ENCODE data around the gene LRRTM3.

Gene LRRTM3

DNA sequence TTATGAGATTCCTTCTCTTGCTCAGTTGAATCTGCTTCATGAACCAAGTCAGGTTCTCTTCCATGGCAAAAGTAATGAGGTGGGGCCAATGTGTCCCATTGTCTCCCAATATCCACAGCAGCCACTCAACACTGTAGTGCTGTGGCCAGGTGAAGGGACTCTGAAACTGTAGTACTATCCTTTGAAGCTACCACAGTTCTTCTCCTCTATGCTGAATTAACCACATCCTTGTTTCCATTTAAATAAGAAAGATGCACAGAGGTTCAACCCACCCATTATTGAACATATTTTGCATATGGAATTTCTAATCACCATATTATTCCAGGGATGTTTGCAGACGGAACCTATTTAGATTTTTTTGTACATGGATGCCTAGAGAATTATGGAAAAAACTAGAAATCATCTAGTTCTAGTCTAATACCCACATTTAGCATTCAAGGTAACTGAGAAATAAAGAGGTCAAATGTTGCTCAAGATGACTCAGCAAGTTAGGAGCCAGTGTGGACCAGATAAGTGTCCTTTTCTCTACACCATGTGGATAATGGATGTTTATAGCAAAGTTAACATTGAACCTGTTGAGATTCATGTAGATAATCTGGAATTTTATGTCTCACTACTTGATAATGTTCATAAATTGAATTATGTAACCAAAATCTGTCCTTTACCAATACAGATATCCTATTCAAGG lies 64.5 kb downstream of the LRRTM3 start:
- H3K36me3 ChIP-seq (ENCODE audit: low read depth), result no peaks in the 10 kb centered on the region
- ATAC-seq (ENCODE audit: low read depth), result no peak
- TF ChIP-seq, protein P1, sequence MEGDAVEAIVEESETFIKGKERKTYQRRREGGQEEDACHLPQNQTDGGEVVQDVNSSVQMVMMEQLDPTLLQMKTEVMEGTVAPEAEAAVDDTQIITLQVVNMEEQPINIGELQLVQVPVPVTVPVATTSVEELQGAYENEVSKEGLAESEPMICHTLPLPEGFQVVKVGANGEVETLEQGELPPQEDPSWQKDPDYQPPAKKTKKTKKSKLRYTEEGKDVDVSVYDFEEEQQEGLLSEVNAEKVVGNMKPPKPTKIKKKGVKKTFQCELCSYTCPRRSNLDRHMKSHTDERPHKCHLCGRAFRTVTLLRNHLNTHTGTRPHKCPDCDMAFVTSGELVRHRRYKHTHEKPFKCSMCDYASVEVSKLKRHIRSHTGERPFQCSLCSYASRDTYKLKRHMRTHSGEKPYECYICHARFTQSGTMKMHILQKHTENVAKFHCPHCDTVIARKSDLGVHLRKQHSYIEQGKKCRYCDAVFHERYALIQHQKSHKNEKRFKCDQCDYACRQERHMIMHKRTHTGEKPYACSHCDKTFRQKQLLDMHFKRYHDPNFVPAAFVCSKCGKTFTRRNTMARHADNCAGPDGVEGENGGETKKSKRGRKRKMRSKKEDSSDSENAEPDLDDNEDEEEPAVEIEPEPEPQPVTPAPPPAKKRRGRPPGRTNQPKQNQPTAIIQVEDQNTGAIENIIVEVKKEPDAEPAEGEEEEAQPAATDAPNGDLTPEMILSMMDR (IDR thresholded peaks at IDR 0.05; ENCODE audit: poor library complexity, severe bottlenecking), result no peak
- H3K27ac ChIP-seq (ENCODE audit: poor library complexity, severe bottlenecking), result no peak overlapping the region
- no peak overlapping the region for H3K4me3 ChIP-seq (ENCODE audit: severe bottlenecking)
- peaks cover 11% of the 10 kb centered on the region for H3K27me3 ChIP-seq (ENCODE audit: insufficient read depth, poor library complexity, severe bottlenecking)
- DNase-seq (ENCODE audit: low spot score), result no peak
- H3K9me3 ChIP-seq (ENCODE audit: severe bottlenecking), result no peaks in the 10 kb centered on the region
- no peaks in the 10 kb centered on the region for H3K4me1 ChIP-seq (ENCODE audit: insufficient read depth, poor library complexity, severe bottlenecking)

DNA sequence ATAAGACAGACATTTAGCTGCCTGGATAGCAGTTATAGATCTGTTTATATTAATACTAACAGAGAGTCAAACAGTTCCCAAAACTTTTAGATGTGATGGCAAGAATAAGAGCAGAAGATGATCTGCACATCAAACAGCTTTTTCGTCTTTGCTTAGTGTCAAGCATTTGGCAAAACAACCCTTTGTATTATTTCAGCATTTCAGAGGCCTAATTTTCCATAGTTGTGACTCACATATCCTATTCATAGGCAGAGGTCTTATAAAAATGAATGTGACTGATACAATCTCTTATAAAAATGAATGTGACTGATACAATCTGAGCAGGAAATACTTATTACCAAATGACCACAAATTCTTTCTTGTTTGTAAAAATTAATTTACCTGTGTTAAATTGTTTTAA lies 71.2 kb downstream of the LRRTM3 start:
- Histone ChIP-seq H3K4me1 (ENCODE audit: insufficient read depth, poor library complexity, severe bottlenecking) (no peaks in the 10 kb centered on the region), H3K36me3 (ENCODE audit: low read depth) (no peaks in the 10 kb centered on the region), H3K27ac (ENCODE audit: poor library complexity, severe bottlenecking) (no peak overlapping the region), H3K9me3 (ENCODE audit: severe bottlenecking) (peaks cover under 1% of the 10 kb centered on the region), H3K27me3 (ENCODE audit: insufficient read depth, poor library complexity, severe bottlenecking) (peaks cover 9% of the 10 kb centered on the region), H3K4me3 (ENCODE audit: severe bottlenecking) (no peak overlapping the region)
- TF ChIP-seq, protein P1 (IDR thresholded peaks at IDR 0.05; ENCODE audit: poor library complexity, severe bottlenecking), result no peak
- DNase-seq (ENCODE audit: low spot score) (no peak), ATAC-seq (ENCODE audit: low read depth) (no peak)

DNA sequence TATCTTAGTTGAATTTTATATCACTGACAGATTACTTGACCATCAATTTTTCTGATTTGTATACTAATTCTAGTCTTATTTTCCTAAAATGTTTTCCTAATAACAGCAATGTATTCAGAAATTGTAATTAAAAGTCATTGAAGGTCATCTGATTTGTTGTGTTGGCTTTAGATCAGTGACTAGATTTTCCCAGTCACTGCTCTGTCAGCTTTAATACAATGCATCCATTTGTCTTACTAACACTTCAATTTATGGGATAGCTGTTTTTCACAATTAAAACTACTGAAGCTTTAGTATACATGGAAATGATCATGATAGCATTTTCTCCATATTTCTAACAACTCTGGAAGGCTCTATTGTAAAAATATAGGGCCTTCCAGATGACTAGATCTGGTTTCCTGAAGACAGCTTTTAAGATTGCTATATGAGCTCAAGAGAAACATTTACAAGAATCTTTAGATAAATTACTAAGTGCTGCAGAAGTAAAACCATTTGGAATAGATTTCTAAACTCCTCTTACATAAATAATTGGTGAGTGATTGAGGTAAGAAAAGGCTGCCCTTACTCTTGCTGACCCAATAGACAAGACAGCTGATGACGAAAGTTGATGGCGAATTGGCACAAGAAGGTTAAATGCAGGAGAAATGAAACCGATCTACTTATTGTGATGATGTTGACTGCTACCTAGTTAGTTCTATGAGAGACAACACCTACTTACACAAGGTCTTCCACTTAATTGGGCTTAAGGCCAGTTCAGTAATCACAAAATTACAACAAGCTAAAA lies 74.1 kb downstream of the LRRTM3 start:
- Histone ChIP-seq H3K4me3 (ENCODE audit: severe bottlenecking) (no peak overlapping the region), H3K9me3 (ENCODE audit: severe bottlenecking) (peaks cover 2% of the 10 kb centered on the region), H3K27me3 (ENCODE audit: insufficient read depth, poor library complexity, severe bottlenecking) (peaks cover 2% of the 10 kb centered on the region), H3K36me3 (ENCODE audit: low read depth) (no peaks in the 10 kb centered on the region), H3K27ac (ENCODE audit: poor library complexity, severe bottlenecking) (no peak overlapping the region), H3K4me1 (ENCODE audit: insufficient read depth, poor library complexity, severe bottlenecking) (no peaks in the 10 kb centered on the region)
- TF ChIP-seq, protein P1 (IDR thresholded peaks at IDR 0.05; ENCODE audit: poor library complexity, severe bottlenecking), result no peak
- DNase-seq (ENCODE audit: low spot score), result no peak
- ATAC-seq (ENCODE audit: low read depth), result no peak

DNA sequence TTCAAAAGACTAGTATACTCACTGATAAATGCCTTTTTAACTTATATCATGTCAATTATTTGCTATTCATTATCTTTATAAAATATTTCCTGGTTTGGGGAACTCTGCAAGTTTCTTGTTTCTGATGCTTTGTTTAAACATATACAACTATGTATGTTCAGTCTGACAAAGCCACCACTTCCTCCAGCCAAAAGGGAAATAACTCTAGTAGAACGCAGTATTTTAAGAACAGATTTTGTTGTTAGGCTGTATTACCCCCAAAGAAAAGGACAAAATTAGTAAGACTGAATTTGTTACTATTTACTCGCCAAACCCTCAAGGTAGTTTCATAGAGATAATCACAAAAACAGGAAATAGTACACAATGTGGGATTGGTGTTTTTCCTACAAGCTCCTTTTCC lies 78.9 kb downstream of the LRRTM3 start:
- H3K9me3 ChIP-seq (ENCODE audit: severe bottlenecking), result peaks cover 2% of the 10 kb centered on the region
- ATAC-seq (ENCODE audit: low read depth) (no peak), DNase-seq (ENCODE audit: low spot score) (no peak)
- H3K36me3 ChIP-seq (ENCODE audit: low read depth), result no peaks in the 10 kb centered on the region
- H3K27me3 ChIP-seq (ENCODE audit: insufficient read depth, poor library complexity, severe bottlenecking), result no peaks in the 10 kb centered on the region
- TF ChIP-seq, protein P1 (IDR thresholded peaks at IDR 0.05; ENCODE audit: poor library complexity, severe bottlenecking), result no peak
- no peak overlapping the region for H3K27ac ChIP-seq (ENCODE audit: poor library complexity, severe bottlenecking)
- no peak overlapping the region for H3K4me3 ChIP-seq (ENCODE audit: severe bottlenecking)
- H3K4me1 ChIP-seq (ENCODE audit: insufficient read depth, poor library complexity, severe bottlenecking), result no peaks in the 10 kb centered on the region

DNA sequence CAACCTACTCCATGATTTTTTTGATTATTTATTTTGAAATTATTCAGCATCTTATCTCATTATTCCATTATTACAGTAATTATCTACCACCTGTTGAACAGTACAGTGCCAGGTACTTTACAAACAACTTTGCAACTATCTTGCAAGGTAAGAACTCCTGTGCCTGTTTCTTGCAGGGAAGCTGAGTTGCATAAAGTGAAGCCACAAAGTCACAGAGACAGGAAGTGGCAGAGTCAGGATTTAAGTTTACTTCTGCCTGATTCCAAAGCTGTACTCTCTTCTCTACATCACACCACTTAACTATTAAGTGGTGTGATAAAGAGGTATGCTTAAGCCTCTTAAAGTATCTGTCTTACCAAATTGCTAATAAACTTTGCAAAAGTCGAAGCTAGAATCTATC lies 80.1 kb downstream of the LRRTM3 start:
- H3K27me3 ChIP-seq (ENCODE audit: insufficient read depth, poor library complexity, severe bottlenecking), result no peaks in the 10 kb centered on the region
- H3K4me3 ChIP-seq (ENCODE audit: severe bottlenecking), result no peak overlapping the region
- H3K9me3 ChIP-seq (ENCODE audit: severe bottlenecking), result peaks cover 2% of the 10 kb centered on the region
- TF ChIP-seq, protein P1 (IDR thresholded peaks at IDR 0.05; ENCODE audit: poor library complexity, severe bottlenecking), result no peak
- H3K36me3 ChIP-seq (ENCODE audit: low read depth), result no peaks in the 10 kb centered on the region
- DNase-seq (ENCODE audit: low spot score) (no peak), ATAC-seq (ENCODE audit: low read depth) (no peak)
- no peak overlapping the region for H3K27ac ChIP-seq (ENCODE audit: poor library complexity, severe bottlenecking)
- no peaks in the 10 kb centered on the region for H3K4me1 ChIP-seq (ENCODE audit: insufficient read depth, poor library complexity, severe bottlenecking)
